ENCODE data around the gene DCTN2. TPM values are rescaled to one million over a fixed set of nuclear protein-coding genes. Genes with fewer than 3 reads are reported as not detected.

Gene DCTN2
- polyA plus RNA-seq (2011; rRNA removed) (140 and 169 TPM in 2 replicates), polyA plus RNA-seq (2017; fragmentation: RNase III; extraction: RNeasy Plus Mini Kit Qiagen cat#74134 plus additional on column Dnase treatment) (203 to 211 TPM (median 211 TPM) in 3 replicates), polyA minus RNA-seq (2011; rRNA and poly(A)+ RNA removed) (155 and 160 TPM in 2 replicates)
- polyA plus RNA-seq (2012; cell fraction: cytosol; rRNA removed) = 83.3 and 106 TPM in 2 replicates
- 139 and 202 TPM in 2 replicates for polyA plus RNA-seq (2012; cell fraction: nucleus; rRNA removed)

DNA sequence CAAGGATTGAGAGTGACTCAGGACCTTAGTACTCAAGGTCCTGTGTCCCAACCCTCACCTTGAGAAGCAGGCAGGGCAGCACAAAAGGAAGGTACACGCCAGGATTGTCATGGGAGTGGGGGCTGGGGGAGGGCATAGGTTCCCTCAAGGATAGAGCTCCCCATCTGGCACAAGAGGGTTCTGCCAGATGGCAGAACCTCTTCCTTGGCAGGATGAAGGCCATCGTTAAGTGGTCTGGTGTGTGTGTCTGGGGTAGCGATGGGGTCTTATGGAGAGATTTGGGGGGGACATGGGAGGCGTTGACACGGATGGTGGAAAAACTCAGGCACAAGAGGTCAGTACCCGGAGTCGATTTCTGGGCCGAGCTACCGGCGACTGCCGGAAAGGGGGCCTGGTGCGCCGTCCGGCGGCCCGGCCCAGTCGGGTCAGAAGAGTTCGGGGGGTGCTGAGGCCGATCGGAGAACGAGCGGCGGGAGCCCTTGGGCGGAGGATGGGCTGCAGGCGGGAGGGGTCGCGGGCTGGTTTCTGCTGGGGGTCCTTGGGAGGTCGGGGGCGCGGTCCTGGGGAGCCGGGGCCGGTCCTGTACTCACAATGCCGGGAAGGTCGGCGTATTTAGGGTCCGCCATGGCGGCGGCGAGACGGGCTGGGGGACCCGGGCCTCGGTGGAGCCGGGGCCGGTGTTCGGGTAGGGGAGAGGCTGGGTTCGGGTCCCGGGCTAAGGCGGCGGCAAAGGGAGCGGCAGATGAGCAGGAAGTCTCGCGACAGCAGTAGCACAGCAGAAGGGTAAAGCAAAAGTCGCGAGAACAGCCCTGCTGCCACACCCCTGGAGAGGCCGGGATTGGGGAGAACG is at the start of gene DCTN2:
Gene DCTN2 (minus strand): TSS at position 755 of the 850 bp plus-strand sequence. CDS start 129 bp downstream, at position 626.
- peak within 1 kb of the TSS; percentile 89 for H3K4me3 ChIP-seq
- CTCF ChIA-PET = interaction anchor here (1.2 to 2.8 kb wide), 7 partner anchors 11 to 88 kb away, joined by 3 to 18 read pairs (median 5); partner anchors contain the start of genes DDIT3 and GLI1
- FAIRE-seq = no peak
- peak; percentile 94 to 98 for ATAC-seq
- no peaks in the 10 kb centered on the region for H3K9me3 ChIP-seq
- no peak for TF ChIP-seq RARB (CRISPR knock-in tag; IDR thresholded peaks at IDR 0.05)
- TF ChIP-seq, protein P1, sequence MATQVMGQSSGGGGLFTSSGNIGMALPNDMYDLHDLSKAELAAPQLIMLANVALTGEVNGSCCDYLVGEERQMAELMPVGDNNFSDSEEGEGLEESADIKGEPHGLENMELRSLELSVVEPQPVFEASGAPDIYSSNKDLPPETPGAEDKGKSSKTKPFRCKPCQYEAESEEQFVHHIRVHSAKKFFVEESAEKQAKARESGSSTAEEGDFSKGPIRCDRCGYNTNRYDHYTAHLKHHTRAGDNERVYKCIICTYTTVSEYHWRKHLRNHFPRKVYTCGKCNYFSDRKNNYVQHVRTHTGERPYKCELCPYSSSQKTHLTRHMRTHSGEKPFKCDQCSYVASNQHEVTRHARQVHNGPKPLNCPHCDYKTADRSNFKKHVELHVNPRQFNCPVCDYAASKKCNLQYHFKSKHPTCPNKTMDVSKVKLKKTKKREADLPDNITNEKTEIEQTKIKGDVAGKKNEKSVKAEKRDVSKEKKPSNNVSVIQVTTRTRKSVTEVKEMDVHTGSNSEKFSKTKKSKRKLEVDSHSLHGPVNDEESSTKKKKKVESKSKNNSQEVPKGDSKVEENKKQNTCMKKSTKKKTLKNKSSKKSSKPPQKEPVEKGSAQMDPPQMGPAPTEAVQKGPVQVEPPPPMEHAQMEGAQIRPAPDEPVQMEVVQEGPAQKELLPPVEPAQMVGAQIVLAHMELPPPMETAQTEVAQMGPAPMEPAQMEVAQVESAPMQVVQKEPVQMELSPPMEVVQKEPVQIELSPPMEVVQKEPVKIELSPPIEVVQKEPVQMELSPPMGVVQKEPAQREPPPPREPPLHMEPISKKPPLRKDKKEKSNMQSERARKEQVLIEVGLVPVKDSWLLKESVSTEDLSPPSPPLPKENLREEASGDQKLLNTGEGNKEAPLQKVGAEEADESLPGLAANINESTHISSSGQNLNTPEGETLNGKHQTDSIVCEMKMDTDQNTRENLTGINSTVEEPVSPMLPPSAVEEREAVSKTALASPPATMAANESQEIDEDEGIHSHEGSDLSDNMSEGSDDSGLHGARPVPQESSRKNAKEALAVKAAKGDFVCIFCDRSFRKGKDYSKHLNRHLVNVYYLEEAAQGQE (IDR thresholded peaks at IDR 0.05) = peak; percentile 96
- peak; percentile 43 to 45; a peak in 2 of 5 replicates for TF ChIP-seq JUN (IDR thresholded peaks at IDR 0.05)
- no peak for TF ChIP-seq MAZ (IDR thresholded peaks at IDR 0.05; ENCODE audit: borderline replicate concordance, low read depth, low read length)
- no peak for TF ChIP-seq EP300 (IDR thresholded peaks at IDR 0.05)
- no peak for TF ChIP-seq ZC3H11A (IDR thresholded peaks at IDR 0.05)
- TF ChIP-seq KDM5A (IDR thresholded peaks at IDR 0.05) = peak; percentile 32; the same call in 1 of the 2 replicates
- TF ChIP-seq HEYL (CRISPR knock-in tag; IDR thresholded peaks at IDR 0.05) = no peak
- no peak for TF ChIP-seq HOXB13 (CRISPR knock-in tag; IDR thresholded peaks at IDR 0.05; ENCODE audit: low read depth)
- no peak for TF ChIP-seq ZFP36 (IDR thresholded peaks at IDR 0.05; ENCODE audit: borderline replicate concordance, partially characterized antibody)
- TF ChIP-seq GATA3 (IDR thresholded peaks at IDR 0.05; ENCODE audit: borderline replicate concordance) = peak; percentile 72
- TF ChIP-seq, protein P2, sequence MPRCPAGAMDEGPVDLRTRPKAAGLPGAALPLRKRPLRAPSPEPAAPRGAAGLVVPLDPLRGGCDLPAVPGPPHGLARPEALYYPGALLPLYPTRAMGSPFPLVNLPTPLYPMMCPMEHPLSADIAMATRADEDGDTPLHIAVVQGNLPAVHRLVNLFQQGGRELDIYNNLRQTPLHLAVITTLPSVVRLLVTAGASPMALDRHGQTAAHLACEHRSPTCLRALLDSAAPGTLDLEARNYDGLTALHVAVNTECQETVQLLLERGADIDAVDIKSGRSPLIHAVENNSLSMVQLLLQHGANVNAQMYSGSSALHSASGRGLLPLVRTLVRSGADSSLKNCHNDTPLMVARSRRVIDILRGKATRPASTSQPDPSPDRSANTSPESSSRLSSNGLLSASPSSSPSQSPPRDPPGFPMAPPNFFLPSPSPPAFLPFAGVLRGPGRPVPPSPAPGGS (IDR thresholded peaks at IDR 0.05) = no peak
- TF ChIP-seq SMC3 (IDR thresholded peaks at IDR 0.05) = no peak
- no peak for TF ChIP-seq CBX2 (IDR thresholded peaks at IDR 0.05; ENCODE audit: borderline replicate concordance, low read depth)
- no peak for TF ChIP-seq FOXS1 (CRISPR knock-in tag; IDR thresholded peaks at IDR 0.05)
- peak; percentile 86 for TF ChIP-seq PHF8 (IDR thresholded peaks at IDR 0.05; ENCODE audit: borderline replicate concordance, low read depth)
- TF ChIP-seq SREBF2 (IDR thresholded peaks at IDR 0.05) = no peak
- TF ChIP-seq, protein P3, sequence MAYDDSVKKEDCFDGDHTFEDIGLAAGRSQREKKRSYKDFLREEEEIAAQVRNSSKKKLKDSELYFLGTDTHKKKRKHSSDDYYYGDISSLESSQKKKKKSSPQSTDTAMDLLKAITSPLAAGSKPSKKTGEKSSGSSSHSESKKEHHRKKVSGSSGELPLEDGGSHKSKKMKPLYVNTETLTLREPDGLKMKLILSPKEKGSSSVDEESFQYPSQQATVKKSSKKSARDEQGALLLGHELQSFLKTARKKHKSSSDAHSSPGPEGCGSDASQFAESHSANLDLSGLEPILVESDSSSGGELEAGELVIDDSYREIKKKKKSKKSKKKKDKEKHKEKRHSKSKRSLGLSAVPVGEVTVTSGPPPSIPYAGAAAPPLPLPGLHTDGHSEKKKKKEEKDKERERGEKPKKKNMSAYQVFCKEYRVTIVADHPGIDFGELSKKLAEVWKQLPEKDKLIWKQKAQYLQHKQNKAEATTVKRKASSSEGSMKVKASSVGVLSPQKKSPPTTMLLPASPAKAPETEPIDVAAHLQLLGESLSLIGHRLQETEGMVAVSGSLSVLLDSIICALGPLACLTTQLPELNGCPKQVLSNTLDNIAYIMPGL (CRISPR knock-in tag; IDR thresholded peaks at IDR 0.05; ENCODE audit: borderline replicate concordance) = 0 out of 2 replicates have a peak, but pooled peaks have one; percentile 16
- TF ChIP-seq RAD21 (conservative IDR thresholded peaks at IDR 0.05 in 1 of 2, IDR thresholded peaks at IDR 0.05 in 1 of 2) = no peak
- TF ChIP-seq POLR2AphosphoS2 (conservative IDR thresholded peaks at IDR 0.05; ENCODE audit: low read length) = no peak
- TF ChIP-seq RNF2 (IDR thresholded peaks at IDR 0.05; ENCODE audit: borderline replicate concordance, low read depth) = no peak
- TF ChIP-seq CEBPB (IDR thresholded peaks at IDR 0.05) = no peak
- TF ChIP-seq ZNF302 (CRISPR knock-in tag; IDR thresholded peaks at IDR 0.05) = no peak
- no peak for TF ChIP-seq MAFK (IDR thresholded peaks at IDR 0.05; ENCODE audit: partially characterized antibody)
- no peak for TF ChIP-seq RFX5 (IDR thresholded peaks at IDR 0.05)
- no peak for TF ChIP-seq NR3C1 (IDR thresholded peaks at IDR 0.05)
- peak; percentile 97 for TF ChIP-seq CHD2 (IDR thresholded peaks at IDR 0.05; ENCODE audit: low read length, partially characterized antibody)
- peak; percentile 38; the same call in 1 of the 2 replicates for TF ChIP-seq POLR2A (IDR thresholded peaks at IDR 0.05; ENCODE audit: low read length)
- TF ChIP-seq, protein P4, sequence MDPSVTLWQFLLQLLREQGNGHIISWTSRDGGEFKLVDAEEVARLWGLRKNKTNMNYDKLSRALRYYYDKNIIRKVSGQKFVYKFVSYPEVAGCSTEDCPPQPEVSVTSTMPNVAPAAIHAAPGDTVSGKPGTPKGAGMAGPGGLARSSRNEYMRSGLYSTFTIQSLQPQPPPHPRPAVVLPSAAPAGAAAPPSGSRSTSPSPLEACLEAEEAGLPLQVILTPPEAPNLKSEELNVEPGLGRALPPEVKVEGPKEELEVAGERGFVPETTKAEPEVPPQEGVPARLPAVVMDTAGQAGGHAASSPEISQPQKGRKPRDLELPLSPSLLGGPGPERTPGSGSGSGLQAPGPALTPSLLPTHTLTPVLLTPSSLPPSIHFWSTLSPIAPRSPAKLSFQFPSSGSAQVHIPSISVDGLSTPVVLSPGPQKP (IDR thresholded peaks at IDR 0.05; ENCODE audit: low read depth, low read length) = no peak
- peak within 1 kb of the TSS; percentile 81 for H3K4me2 ChIP-seq
- POLR2A ChIA-PET = interaction anchor here (0.6 to 1.0 kb wide), 4 partner anchors 9 to 109 kb away, joined by 4 to 11 read pairs (median 4); no protein-coding TSS in a partner anchor
- 1% methylated on average over 50 of the region's 56 CpGs for WGBS (ENCODE audit: missing lambda C conversion rate)
- DNase-seq (ENCODE audit: low read depth in 1 of 2, low spot score in 1 of 2) = peak; percentile 97 to 99
- H3K27ac ChIP-seq = peak within 1 kb of the TSS; percentile 92 to 96
- peaks cover 20% of the 10 kb centered on the region for H3K4me1 ChIP-seq

All from A549 (cell line).